GM19328 (cell line): ENCODE data around the gene LTB4R.

Source experiments
- ATAC-seq: cut with Tn5 transposase; IDR thresholded peaks from one replicate; pipeline ENCODE4 v1.9.1; 2021; ENCODE audit warnings: mild to moderate bottlenecking, moderate library complexity; ENCODE audit not compliant: unreplicated experiment

LTB4R gene, protein sequence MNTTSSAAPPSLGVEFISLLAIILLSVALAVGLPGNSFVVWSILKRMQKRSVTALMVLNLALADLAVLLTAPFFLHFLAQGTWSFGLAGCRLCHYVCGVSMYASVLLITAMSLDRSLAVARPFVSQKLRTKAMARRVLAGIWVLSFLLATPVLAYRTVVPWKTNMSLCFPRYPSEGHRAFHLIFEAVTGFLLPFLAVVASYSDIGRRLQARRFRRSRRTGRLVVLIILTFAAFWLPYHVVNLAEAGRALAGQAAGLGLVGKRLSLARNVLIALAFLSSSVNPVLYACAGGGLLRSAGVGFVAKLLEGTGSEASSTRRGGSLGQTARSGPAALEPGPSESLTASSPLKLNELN

DNA sequence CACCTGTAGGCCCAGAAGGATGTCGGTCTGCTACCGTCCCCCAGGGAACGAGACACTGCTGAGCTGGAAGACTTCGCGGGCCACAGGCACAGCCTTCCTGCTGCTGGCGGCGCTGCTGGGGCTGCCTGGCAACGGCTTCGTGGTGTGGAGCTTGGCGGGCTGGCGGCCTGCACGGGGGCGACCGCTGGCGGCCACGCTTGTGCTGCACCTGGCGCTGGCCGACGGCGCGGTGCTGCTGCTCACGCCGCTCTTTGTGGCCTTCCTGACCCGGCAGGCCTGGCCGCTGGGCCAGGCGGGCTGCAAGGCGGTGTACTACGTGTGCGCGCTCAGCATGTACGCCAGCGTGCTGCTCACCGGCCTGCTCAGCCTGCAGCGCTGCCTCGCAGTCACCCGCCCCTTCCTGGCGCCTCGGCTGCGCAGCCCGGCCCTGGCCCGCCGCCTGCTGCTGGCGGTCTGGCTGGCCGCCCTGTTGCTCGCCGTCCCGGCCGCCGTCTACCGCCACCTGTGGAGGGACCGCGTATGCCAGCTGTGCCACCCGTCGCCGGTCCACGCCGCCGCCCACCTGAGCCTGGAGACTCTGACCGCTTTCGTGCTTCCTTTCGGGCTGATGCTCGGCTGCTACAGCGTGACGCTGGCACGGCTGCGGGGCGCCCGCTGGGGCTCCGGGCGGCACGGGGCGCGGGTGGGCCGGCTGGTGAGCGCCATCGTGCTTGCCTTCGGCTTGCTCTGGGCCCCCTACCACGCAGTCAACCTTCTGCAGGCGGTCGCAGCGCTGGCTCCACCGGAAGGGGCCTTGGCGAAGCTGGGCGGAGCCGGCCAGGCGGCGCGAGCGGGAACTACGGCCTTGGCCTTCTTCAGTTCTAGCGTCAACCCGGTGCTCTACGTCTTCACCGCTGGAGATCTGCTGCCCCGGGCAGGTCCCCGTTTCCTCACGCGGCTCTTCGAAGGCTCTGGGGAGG lies at the start of gene LTB4R:
Gene LTB4R (plus strand): TSS at position 857 of the 959 bp plus-strand sequence. CDS start 4,150 bp downstream, outside the sequence.
- ATAC-seq: peak; percentile 43

DNA sequence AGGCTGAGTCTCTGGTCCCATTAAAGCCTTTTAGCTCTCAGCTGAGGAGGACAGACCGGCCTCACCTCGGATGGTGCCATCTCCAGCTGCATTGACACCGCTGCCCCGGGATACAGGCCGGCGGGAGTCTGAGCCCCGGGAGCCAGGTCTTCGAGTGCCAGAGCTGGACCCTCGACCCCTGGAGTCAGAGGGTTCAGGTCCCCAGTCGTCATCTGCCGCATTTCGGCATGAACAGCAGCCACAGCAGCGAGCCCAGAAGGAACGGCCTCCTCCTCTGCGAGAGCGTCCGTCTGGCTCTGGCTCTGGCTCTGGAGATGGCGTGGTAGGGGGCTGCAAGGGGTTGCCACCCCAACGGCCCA lies 49.4 kb upstream of the LTB4R start:
- no peak for ATAC-seq

DNA sequence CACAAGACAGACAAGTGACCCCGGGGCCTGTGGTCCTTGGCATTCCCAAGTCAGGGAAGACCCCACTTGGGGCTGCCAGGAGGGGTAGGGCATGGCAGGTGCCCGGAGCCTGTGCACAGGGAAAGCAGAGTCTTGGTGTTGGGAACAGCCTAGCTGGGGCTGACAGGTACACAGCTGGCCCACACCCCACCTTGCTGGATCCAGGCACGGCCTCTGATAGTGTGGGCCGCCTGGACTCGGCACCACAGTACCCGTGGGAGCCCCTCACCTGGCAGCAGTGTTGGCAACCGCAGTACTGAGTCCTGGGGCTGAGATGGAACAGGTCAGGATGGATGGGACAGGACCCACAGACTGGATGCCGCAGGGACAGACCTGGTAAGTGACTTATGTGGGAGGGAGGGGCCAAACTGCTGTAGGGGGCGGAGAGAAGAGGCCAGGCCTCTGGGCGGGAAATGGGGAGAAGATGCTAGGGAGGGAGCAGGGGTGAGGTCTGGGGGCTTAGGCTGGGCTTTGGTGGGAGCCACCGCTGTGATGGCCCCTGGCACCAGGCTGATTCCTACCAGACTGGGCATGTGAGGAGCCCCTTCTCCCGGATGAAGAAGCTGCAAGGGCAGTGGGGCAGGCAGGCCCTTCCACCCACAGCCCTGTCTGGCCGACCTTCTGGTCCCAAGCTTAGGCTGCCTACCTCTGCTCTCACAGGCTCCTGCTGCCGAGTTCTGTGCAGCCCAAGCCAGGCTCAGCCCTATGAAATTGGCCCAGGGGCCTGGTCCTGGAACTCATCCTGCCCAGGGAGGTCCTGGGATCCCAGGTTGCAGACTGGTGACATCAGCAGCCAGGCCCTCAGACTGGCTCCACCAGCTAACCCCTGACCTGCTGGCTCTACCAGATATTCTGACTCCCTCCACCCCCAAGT lies 48.2 kb upstream of the LTB4R start, which contains the start of gene TGM1:
Gene TGM1 (minus strand): TSS at position 357 of the 913 bp plus-strand sequence. CDS start 825 bp downstream, outside the sequence.
- ATAC-seq: no peak

DNA sequence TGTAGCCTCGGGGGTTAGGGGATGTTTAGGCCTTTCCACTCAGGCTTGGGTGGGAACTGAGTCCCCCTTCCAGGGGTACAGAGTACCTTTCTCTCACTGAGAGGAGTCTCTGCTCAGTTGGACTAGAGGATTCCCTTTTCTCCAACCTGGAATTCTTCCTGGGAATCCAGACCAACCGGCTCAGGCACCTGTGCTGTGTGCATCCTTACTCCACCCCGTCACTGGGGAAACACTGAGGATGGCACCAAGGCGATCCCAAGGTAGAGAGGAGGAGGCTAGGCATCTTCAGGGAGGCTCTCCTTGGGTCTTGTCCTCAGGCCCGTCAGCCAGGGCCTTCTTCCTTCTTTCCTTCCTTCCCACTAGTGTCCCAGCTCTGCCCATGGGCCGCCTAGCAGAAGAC lies 47.5 kb upstream of the LTB4R start:
- no peak for ATAC-seq

DNA sequence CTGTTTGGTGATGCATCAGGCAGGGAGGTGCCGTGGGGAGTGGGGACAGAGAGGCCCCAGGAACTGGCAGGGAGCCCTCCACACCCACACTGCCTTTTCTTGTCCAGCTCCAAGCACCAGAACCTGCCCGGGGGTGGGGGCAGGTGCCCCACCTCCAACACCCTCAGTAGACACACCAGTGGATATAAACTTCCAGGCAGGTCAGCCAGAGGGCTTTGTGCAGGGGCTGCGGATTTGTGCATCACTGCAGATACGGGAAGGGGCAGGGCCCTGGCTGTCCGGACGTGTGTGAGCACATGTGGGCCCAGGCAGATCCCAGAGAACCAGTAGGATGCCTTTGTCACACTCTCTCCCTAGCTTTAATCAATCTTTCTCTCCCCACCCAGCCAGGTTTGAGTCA lies 47.0 kb upstream of the LTB4R start:
- no peak for ATAC-seq

DNA sequence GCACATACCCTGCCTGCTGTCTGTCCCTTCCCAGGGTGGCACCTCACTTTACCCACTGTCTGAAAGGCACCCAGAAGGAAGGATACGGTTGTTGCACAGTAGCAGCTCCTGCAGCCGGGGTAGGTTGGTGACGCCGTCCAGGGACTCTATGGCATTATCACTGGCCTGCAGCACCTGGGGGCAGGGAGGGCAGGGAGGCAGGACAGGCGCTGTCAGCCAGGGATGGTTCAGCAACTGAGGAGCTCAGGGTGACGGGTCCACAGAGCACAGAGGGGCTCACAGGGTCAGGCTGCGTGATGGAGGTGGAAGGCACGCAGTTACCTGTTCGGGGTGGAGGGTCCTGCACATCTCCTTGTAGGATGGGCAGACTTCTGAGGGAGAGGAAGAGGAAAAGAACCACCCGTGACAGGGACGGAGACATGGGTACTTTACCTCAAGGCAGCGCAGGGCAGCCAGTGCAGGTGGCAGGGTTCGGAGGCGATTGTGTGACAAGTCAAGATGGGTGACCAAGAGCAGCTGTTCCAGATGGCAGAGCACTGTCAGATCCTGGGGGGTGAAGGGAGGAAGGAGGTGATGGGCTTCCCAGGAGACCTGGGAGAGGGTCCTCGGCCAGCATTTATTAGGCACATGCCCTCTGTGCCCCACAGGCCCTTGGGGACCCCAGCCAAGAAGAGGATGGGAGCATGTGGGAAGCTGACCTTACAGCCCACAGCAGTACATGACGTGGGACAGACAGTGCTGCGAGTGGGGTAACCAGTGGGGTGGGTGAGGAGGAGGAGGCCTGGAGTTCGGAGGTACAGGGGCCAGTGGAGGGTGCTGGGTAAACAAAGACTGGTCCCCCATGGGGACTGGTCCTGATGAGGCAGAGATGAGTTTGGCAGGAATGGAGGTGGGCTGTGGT lies 44.7 kb upstream of the LTB4R start:
- no peak for ATAC-seq

DNA sequence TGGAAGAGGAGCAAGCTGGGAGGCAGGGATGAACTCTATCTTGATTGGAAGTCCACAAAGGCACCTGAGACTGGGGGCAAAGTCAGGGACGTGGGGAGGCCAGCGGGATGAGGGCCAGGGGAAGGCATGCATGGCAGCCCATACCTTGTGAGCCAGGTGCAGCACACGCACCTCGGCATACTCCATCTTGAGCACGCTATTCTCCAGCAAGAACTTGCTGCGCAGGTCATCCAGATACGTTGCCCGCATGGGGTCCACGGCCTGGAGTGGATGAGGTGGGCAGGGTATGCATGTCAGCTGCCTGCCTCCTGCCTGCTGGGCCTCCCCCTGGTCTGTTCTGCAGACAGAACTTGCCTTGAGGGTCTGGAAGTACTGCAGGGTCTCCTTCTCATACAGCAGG lies 43.8 kb upstream of the LTB4R start:
- no peak for ATAC-seq

DNA sequence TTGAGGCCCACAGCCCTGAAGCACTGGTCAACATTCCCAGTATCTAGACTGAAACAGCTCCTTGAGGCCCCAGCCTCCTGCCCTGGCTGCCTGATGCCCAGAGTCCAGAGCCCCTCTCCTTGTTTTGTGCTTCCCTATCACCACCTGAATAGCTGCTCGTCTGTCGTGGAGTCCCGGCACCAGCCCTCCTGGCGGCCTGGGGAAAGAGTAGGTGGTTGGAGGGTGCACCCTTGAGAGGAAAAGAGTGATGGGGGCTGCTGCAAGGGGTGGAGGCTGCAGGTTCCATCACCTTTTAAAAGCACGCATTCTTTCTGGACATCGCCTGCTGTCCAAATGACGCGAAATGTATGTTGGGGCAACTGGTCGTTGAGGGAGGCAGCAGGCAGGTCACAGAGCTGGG lies 43.1 kb upstream of the LTB4R start:
- ATAC-seq: no peak

DNA sequence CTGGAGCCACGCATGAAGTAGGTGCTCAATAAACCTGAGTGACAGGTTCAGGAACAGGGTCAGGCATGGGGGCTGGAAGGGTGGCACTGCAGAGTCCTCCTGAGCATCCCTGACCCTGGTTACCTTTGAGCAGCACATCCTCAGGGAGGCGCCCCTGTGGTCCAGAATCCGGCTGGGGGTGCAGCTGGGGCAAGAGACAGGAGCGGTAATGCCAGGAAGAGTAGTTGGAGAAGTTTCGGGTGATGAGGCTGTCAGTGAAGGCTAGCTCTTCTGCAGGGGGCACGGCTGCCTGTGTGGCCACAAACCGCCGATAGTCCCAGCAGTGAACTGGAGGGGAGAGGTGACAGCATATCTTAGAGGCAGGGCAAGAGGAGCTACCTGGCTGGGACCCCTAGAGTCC lies 41.9 kb upstream of the LTB4R start:
- ATAC-seq: no peak

DNA sequence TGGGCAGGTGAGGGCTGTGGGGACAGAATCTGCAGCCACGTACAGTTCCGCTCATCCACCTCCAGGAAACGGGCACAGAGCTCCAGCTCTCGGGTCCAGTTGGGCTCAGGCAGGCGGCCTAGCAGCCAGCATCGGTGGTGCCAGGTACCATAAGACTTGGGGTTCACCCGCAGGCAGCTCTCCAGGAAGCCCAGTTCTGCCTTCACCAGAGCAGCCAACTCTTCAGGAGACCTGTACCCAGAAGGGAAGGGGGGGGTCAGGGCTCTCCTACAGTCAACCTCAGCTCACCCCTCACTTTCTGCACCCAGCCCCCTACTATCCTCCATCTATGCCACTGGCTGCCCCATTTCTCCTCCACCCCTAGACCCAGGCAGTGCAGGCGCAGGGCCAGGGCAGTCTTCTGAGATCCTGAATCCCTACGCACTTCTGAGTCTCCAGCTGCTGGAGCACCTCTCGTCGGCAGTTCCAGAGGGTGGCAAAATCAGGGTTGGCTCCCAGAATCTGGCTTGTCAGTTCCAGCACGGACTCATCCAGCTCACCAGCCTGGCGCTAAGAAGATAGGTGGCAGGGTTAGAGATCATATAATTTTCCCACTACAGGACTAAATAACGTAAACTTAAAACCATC lies 41.3 kb upstream of the LTB4R start:
- no peak for ATAC-seq

DNA sequence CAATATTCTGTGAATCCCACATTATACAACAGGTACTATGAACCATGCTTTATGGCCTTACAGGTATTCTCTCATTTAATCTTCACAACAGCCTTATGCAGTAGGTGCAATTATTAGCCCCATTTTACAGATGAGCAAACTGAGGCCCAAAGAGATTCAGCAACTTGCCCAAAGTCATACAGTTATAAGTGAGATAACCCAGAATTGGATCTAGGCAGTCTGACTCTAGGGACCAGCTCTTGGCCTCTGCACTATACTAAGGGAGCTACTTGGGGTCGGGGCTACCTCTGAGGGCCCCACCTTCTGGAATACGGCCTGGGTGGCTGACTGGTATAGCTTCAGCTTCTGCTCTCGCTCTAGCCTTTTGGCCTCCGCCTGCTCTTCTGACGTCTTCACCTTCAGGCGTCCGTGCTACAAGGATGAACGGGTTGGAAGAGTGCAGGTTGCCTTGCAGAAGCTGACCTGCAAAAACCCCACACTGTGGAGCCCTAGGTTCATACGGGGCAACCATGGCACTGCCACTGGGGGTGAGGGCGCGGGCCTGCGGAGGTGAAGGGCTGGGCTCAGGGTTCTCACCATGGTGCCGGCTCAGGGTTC lies 40.7 kb upstream of the LTB4R start:
- no peak for ATAC-seq

DNA sequence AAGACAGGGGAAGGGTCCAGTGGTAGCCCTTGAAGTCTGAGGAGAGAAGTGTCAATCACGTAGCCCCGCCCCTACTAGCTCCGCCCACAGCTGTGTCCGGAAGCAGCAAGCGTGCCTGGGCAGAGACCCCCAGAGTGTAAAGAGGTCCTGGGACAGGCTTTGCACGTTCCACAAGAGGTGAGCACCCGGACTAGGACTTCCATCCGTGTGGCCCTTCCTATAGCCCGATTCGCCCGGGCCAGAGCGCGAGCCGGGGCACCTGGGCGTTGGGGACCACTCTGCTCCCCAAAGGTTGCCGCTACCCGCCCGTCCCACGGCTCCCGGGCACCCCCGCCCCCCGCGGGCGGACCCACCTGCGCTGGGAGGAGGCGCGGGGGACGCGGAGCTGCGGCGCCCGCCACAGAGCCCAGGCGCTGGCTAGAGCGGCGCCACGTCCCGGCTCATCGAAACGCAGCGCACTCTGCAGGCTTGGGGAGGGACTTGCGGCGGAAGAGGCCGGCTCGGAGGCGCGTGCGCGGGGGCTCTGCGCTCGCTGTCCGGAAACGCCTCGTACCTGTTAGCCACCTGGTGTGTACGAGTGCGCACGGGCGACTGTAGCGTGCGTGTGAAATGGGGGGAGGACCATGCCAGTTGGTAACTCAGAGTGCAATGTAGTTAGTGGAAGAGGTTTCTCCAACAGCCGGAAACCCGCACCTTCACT lies 40.0 kb upstream of the LTB4R start, which contains the start of gene RABGGTA:
Gene RABGGTA (minus strand): TSS at position 464 of the 700 bp plus-strand sequence. CDS start 482 bp downstream, outside the sequence.
- peak; percentile 85 for ATAC-seq

DNA sequence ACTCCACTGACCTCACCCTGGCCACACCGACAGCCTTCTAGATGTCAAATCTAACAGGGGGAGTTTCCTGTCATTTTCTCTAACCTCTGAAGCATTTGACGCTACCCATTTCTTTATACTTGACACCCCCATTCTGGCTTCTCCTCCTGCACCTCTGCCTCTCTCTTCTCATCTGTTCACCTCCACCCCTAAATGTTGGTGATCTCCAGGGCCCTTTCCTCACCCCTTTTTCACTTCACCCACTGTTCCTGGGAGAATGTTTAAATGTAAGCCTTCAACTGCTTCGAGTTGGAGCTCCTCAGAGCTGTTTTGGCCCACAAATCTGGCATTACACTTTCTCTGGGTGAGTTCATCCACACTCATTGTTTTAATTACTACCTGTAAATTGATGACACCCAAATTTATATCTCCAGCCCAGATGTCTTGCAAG lies 39.5 kb upstream of the LTB4R start:
- no peak for ATAC-seq

DNA sequence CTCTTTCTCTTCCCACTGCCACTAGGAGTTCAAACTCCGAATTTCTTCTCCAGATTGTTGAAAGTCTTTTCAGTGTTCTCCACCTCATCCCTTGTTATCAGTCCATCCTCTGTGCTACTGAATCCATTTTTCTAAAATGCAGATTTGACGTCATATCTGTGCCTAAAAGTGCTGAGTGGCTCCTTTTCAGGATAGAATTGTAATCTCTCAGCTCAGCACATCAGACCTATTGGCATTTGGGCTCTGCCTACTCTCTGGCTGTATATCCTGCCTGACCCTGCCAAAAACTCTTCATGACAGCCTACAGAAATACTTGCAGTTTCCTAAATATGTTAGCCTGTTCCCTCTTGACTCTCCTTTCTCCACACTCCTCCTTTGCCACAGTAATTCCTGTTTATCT lies 38.8 kb upstream of the LTB4R start:
- ATAC-seq: no peak

DNA sequence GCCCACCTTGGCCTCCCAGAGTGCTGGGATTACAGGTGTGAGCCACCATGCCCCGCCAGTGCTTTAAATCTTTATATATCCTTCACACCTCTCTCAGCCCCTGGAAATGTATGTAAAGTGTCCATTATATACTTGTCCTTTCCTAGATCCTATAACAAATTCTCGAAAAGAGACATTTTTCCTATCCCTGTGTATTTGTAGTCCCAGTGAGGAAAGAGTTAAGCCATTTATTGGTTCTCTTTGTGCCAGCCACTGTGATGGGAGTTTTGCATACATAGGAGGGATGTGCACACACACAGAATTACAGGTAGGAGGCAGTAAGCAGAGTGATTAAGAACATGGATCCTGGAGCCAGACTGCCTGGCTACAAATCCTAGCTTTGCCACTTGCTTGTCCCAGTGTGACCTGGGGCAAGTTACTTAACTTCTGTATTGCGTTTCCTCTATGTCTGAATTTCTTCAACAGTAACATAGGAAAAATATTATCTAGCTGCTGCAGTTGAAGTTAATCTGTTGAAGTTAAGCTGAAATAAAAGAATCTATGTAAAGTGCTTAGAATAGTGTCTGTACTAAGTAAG lies 37.8 kb upstream of the LTB4R start:
- no peak for ATAC-seq

DNA sequence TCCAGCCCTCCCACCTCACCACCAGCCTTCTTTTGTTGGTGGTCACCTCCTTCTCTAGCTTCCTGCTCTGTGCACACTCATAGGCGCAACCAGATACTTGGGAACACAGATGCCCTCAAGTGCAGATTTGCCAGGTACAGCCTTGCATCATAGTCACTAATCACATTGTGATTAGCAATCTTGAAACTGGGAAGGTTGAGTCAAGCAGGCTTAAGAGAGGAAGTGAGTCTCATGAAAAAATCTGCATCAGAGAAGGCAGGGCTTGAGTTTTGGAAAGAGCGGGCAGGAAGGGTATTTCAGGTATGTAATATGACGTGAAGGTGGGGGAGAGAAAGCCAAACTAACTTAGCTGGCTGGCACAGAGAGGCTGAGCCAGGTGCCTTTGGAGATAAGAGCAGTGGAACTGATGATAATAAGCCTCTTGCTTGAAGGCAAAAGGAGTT lies 37.2 kb upstream of the LTB4R start:
- ATAC-seq: no peak

DNA sequence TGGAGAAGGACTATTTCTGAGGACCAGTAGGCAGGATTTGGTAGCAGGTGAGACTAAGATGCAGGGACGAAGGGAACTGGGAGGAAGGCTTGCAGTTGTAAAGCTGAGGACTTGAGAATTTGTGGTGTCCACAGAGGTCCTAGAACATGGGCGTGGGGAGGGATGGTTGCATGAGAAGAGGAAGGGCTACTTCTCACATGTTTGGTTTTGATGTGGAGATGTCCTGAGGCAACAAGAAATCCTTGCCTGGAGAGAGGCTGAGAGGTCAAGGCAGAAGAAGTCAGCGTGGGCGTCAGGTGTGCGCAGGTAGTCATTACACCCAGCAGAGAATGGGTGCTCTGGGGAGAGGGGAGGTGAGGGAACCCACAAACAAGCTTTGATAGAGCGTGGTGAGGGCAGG lies 34.2 kb upstream of the LTB4R start:
- ATAC-seq: no peak
